IMR-90 (cell line): ENCODE results near the gene MAML3.

ENCODE experiments used
- BHLHE40 ChIP-seq: fragments of 150-350 bp; IDR thresholded peaks from 2 replicates; pipeline ENCODE4 v1.6.1; 2016; ENCODE audit warnings: mild to moderate bottlenecking, low read depth, low read length
- ELK1 ChIP-seq: fragments of 150-350 bp; IDR thresholded peaks from 2 replicates; pipeline ENCODE4 v1.6.1; 2016; ENCODE audit warnings: low read depth, mild to moderate bottlenecking, low read length, moderate library complexity, borderline replicate concordance
- FOS ChIP-seq: fragments of 150-350 bp; IDR thresholded peaks from 2 replicates; pipeline ENCODE4 v1.6.1; 2016; ENCODE audit warnings: low read depth, low read length
- MXI1 ChIP-seq: IDR thresholded peaks from 2 replicates; pipeline ENCODE4 v1.6.1; 2012; ENCODE audit warnings: low read depth, mild to moderate bottlenecking, low read length, moderate library complexity, borderline replicate concordance
- POLR2A ChIP-seq: IDR thresholded peaks from 2 replicates; pipeline ENCODE4 v1.6.1; 2012; ENCODE audit warnings: mild to moderate bottlenecking, low read depth, low read length
- RAD21 ChIP-seq: IDR thresholded peaks from 2 replicates; pipeline ENCODE4 v1.6.1; 2012; ENCODE audit warnings: low read length, improper control_type of control experiment
- RCOR1 ChIP-seq: IDR thresholded peaks from 2 replicates; pipeline ENCODE4 v1.6.1; 2012; ENCODE audit warnings: mild to moderate bottlenecking, low read length, improper control_type of control experiment; ENCODE audit not compliant: insufficient replicate concordance
- TF ChIP-seq, protein P1 (sequence below): conservative IDR thresholded peaks from 2 replicates; pipeline ENCODE4 v1.5.1; 2012; ENCODE audit warnings: mild to moderate bottlenecking, low read depth, low read length, improper control_type of control experiment

- TF ChIP-seq FOS: no peak
- TF ChIP-seq, protein P1, sequence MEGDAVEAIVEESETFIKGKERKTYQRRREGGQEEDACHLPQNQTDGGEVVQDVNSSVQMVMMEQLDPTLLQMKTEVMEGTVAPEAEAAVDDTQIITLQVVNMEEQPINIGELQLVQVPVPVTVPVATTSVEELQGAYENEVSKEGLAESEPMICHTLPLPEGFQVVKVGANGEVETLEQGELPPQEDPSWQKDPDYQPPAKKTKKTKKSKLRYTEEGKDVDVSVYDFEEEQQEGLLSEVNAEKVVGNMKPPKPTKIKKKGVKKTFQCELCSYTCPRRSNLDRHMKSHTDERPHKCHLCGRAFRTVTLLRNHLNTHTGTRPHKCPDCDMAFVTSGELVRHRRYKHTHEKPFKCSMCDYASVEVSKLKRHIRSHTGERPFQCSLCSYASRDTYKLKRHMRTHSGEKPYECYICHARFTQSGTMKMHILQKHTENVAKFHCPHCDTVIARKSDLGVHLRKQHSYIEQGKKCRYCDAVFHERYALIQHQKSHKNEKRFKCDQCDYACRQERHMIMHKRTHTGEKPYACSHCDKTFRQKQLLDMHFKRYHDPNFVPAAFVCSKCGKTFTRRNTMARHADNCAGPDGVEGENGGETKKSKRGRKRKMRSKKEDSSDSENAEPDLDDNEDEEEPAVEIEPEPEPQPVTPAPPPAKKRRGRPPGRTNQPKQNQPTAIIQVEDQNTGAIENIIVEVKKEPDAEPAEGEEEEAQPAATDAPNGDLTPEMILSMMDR: no peak
- TF ChIP-seq ELK1: no peak
- no peak for TF ChIP-seq POLR2A
- no peak for TF ChIP-seq RCOR1
- no peak for TF ChIP-seq RAD21
- no peak for TF ChIP-seq MXI1
- no peak for TF ChIP-seq BHLHE40
These were observed 4.5 kb upstream of the MAML3 start for GRCh38 chr4:140158365-140159030.
